ENCODE measurements around the gene C16orf89. TPM values are rescaled to one million over a fixed set of nuclear protein-coding genes. Genes with fewer than 3 reads are reported as not detected.
"Not testable (repeated sequence)": the region's sequence is repeated elsewhere in the genome, so short reads cannot be mapped to it uniquely, and the experiment has no call there.

C16orf89 gene
- total RNA-seq, 1 experiment from 2014 or later, result not detected

GRCh38 chr16:5093746-5094145, 28.0 kb upstream of the C16orf89 start:
- DNase-seq; H3K27me3 Mint-ChIP-seq (ENCODE audit: insufficient read depth, unreplicated experiment); BruUV-seq (replicated peaks); H3K9me3 Mint-ChIP-seq (ENCODE audit: unreplicated experiment); CTCF ChIA-PET; H3K27ac Mint-ChIP-seq (ENCODE audit: unreplicated experiment); POLR2A ChIA-PET; H3K4me3 Mint-ChIP-seq (ENCODE audit: unreplicated experiment); H3K36me3 ChIP-seq (ENCODE audit: control insufficient read depth, insufficient read depth, low read length); H3K4me1 ChIP-seq; H3K4me3 ChIP-seq (ENCODE audit: low read depth, low read length); H3K9me3 ChIP-seq; H3K4me1 Mint-ChIP-seq (ENCODE audit: low read depth, unreplicated experiment); H3K27me3 ChIP-seq (replicated peaks; ENCODE audit: control insufficient read depth, insufficient read depth, low read length): not testable (repeated sequence)
- peaks cover 12% of the 10 kb centered on the region for H3K36me3 Mint-ChIP-seq (ENCODE audit: insufficient read depth, unreplicated experiment)
- intact Hi-C loops (cut with micrococcal nuclease; ENCODE audit: unreplicated experiment), result loop anchor here (10.0 kb wide), 1 partner anchor 59 kb away; the partner anchor contains the start of gene NAGPA

DNA sequence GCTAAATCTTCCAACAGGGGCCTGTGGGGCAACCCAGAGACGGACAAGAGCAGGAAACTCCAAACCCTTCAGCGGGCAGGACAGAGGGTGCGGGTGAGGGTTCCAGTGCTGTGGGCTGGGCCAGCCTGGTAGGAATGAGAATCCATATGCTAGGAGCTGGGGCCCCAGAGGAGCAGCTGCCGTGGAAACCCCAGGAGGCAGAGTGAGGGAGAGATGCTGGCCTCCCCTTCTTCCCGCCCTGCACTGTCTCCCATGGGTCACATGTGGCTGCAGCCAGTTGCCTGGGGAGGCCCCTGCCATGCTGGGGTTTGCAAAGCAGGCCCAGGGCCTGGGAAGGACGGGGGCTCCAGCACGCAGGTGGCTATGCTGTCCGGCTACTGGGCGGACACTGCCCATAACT, 27.3 kb upstream of the C16orf89 start:
- H3K4me1 Mint-ChIP-seq (ENCODE audit: low read depth, unreplicated experiment); H3K4me3 ChIP-seq (ENCODE audit: low read depth, low read length); H3K9me3 Mint-ChIP-seq (ENCODE audit: unreplicated experiment); H3K27ac Mint-ChIP-seq (ENCODE audit: unreplicated experiment); H3K9me3 ChIP-seq; H3K4me3 Mint-ChIP-seq (ENCODE audit: unreplicated experiment); POLR2A ChIA-PET; H3K27me3 ChIP-seq (replicated peaks; ENCODE audit: control insufficient read depth, insufficient read depth, low read length); H3K36me3 ChIP-seq (ENCODE audit: control insufficient read depth, insufficient read depth, low read length); BruUV-seq (replicated peaks); H3K27me3 Mint-ChIP-seq (ENCODE audit: insufficient read depth, unreplicated experiment); DNase-seq; H3K4me1 ChIP-seq: not testable (repeated sequence)
- intact Hi-C loops (cut with micrococcal nuclease; ENCODE audit: unreplicated experiment), result loop anchor here (10.0 kb wide), 1 partner anchor 58 kb away; the partner anchor contains the start of gene NAGPA
- H3K36me3 Mint-ChIP-seq (ENCODE audit: insufficient read depth, unreplicated experiment), result peaks cover 12% of the 10 kb centered on the region
- CTCF ChIA-PET, result interaction anchor here (1.1 kb wide), 1 partner anchor 11 kb away, joined by 3 read pairs; no protein-coding TSS in a partner anchor

GRCh38 chr16:5090592-5090991, 24.8 kb upstream of the C16orf89 start:
- POLR2A ChIA-PET; H3K4me3 ChIP-seq (ENCODE audit: low read depth, low read length); H3K27ac Mint-ChIP-seq (ENCODE audit: unreplicated experiment); H3K27me3 ChIP-seq (replicated peaks; ENCODE audit: control insufficient read depth, insufficient read depth, low read length); H3K36me3 ChIP-seq (ENCODE audit: control insufficient read depth, insufficient read depth, low read length); H3K9me3 Mint-ChIP-seq (ENCODE audit: unreplicated experiment); CTCF ChIA-PET; H3K9me3 ChIP-seq; H3K4me1 Mint-ChIP-seq (ENCODE audit: low read depth, unreplicated experiment); H3K27me3 Mint-ChIP-seq (ENCODE audit: insufficient read depth, unreplicated experiment); DNase-seq; H3K4me1 ChIP-seq; BruUV-seq (replicated peaks); H3K4me3 Mint-ChIP-seq (ENCODE audit: unreplicated experiment): not testable (repeated sequence)
- intact Hi-C loops (cut with micrococcal nuclease; ENCODE audit: unreplicated experiment), result loop anchor here (10.0 kb wide), 1 partner anchor 56 kb away; the partner anchor contains the start of gene NAGPA
- H3K36me3 Mint-ChIP-seq (ENCODE audit: insufficient read depth, unreplicated experiment), result peaks cover 20% of the 10 kb centered on the region

- DNase-seq; CTCF ChIA-PET; H3K27ac Mint-ChIP-seq (ENCODE audit: unreplicated experiment); POLR2A ChIA-PET; H3K27me3 ChIP-seq (replicated peaks; ENCODE audit: control insufficient read depth, insufficient read depth, low read length); H3K36me3 ChIP-seq (ENCODE audit: control insufficient read depth, insufficient read depth, low read length); H3K9me3 ChIP-seq; H3K4me1 Mint-ChIP-seq (ENCODE audit: low read depth, unreplicated experiment); H3K9me3 Mint-ChIP-seq (ENCODE audit: unreplicated experiment); BruUV-seq (replicated peaks); H3K4me1 ChIP-seq; H3K4me3 Mint-ChIP-seq (ENCODE audit: unreplicated experiment); H3K27me3 Mint-ChIP-seq (ENCODE audit: insufficient read depth, unreplicated experiment); H3K4me3 ChIP-seq (ENCODE audit: low read depth, low read length): not testable (repeated sequence)
- intact Hi-C loops (cut with micrococcal nuclease; ENCODE audit: unreplicated experiment), result loop anchor here (10.0 kb wide), 1 partner anchor 55 kb away; the partner anchor contains the start of gene NAGPA
- H3K36me3 Mint-ChIP-seq (ENCODE audit: insufficient read depth, unreplicated experiment), result peaks cover 25% of the 10 kb centered on the region
These were observed 24.3 kb upstream of the C16orf89 start for GRCh38 chr16:5089911-5090555.

DNA sequence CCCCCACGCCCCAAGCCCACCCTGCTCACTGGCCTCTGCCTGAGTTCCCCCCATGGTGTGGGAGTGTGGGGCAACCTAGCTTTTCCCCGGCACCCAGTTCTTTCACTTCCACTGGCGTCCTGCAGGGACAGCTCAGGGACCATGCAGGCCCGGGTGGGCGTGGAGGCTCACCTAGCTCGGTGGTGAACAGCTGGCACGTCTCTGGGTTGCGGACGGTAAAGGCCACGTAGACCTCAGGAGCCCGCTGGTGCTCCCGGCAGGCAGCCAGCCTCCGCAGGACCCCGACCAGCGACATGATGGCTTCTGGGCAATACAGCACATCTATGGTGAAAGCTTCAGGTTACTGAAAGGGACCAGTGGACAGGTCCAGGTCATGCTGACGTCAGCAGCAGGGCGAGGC, 23.2 kb upstream of the C16orf89 start:
- H3K4me1 Mint-ChIP-seq (ENCODE audit: low read depth, unreplicated experiment); H3K9me3 ChIP-seq; BruUV-seq (replicated peaks); H3K27ac Mint-ChIP-seq (ENCODE audit: unreplicated experiment); H3K4me1 ChIP-seq; POLR2A ChIA-PET; H3K27me3 Mint-ChIP-seq (ENCODE audit: insufficient read depth, unreplicated experiment); intact Hi-C loops (cut with micrococcal nuclease; ENCODE audit: unreplicated experiment); CTCF ChIA-PET; H3K4me3 ChIP-seq (ENCODE audit: low read depth, low read length); DNase-seq; H3K36me3 ChIP-seq (ENCODE audit: control insufficient read depth, insufficient read depth, low read length); H3K4me3 Mint-ChIP-seq (ENCODE audit: unreplicated experiment); H3K27me3 ChIP-seq (replicated peaks; ENCODE audit: control insufficient read depth, insufficient read depth, low read length); H3K9me3 Mint-ChIP-seq (ENCODE audit: unreplicated experiment): not testable (repeated sequence)
- H3K36me3 Mint-ChIP-seq (ENCODE audit: insufficient read depth, unreplicated experiment), result peaks cover 32% of the 10 kb centered on the region

DNA sequence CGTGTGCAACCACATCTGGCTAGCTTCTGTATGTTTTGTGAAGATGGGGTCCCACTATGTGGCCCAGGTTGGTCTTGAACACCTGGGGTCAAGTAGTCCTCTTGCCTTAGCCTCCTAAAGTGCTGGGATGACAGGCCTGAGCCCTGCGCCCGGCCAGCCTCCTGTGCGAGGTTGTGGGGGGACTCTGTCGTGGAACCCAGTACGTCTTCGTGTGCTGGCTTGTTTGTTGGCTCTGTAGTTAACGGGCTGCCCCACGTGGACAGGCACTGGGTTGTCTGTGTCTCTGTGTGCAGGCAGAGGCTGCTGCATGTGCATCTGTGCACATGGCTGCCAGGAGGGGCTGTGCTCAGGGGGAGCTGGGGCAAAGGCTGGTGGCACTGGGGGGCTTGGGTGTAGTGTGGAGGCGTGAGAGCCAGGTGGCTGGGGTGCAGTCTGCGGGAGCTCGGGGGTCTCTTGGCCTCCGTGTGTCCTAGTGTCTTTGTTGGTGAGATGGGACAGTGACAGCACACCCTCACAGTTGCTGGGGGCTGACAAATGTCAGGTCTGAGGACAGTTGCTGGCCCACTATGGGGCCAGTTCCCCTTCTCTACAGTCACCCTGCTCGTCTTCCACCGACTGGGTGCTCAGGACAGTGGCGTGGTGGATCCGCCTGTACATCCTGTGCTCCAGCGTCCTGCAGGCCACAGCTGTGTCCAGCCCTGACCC, 22.5 kb upstream of the C16orf89 start:
- H3K27me3 Mint-ChIP-seq (ENCODE audit: insufficient read depth, unreplicated experiment); H3K9me3 Mint-ChIP-seq (ENCODE audit: unreplicated experiment); DNase-seq; H3K9me3 ChIP-seq; CTCF ChIA-PET; H3K27ac Mint-ChIP-seq (ENCODE audit: unreplicated experiment); H3K4me1 Mint-ChIP-seq (ENCODE audit: low read depth, unreplicated experiment); H3K27me3 ChIP-seq (replicated peaks; ENCODE audit: control insufficient read depth, insufficient read depth, low read length); BruUV-seq (replicated peaks); H3K36me3 ChIP-seq (ENCODE audit: control insufficient read depth, insufficient read depth, low read length); H3K4me3 ChIP-seq (ENCODE audit: low read depth, low read length); POLR2A ChIA-PET; intact Hi-C loops (cut with micrococcal nuclease; ENCODE audit: unreplicated experiment); H3K4me3 Mint-ChIP-seq (ENCODE audit: unreplicated experiment); H3K4me1 ChIP-seq: not testable (repeated sequence)
- H3K36me3 Mint-ChIP-seq (ENCODE audit: insufficient read depth, unreplicated experiment), result peaks cover 32% of the 10 kb centered on the region

GRCh38 chr16:5085716-5086115, 20.0 kb upstream of the C16orf89 start:
- H3K9me3 Mint-ChIP-seq (ENCODE audit: unreplicated experiment); H3K4me3 ChIP-seq (ENCODE audit: low read depth, low read length); POLR2A ChIA-PET; H3K36me3 ChIP-seq (ENCODE audit: control insufficient read depth, insufficient read depth, low read length); H3K27me3 ChIP-seq (replicated peaks; ENCODE audit: control insufficient read depth, insufficient read depth, low read length); H3K4me3 Mint-ChIP-seq (ENCODE audit: unreplicated experiment); H3K9me3 ChIP-seq; H3K27ac Mint-ChIP-seq (ENCODE audit: unreplicated experiment); H3K4me1 Mint-ChIP-seq (ENCODE audit: low read depth, unreplicated experiment); H3K4me1 ChIP-seq; H3K27me3 Mint-ChIP-seq (ENCODE audit: insufficient read depth, unreplicated experiment); intact Hi-C loops (cut with micrococcal nuclease; ENCODE audit: unreplicated experiment); BruUV-seq (replicated peaks); CTCF ChIA-PET; DNase-seq: not testable (repeated sequence)
- peaks cover 25% of the 10 kb centered on the region for H3K36me3 Mint-ChIP-seq (ENCODE audit: insufficient read depth, unreplicated experiment)
